ENCODE measurements around the gene CTDSPL. TPM values are rescaled to one million over a fixed set of nuclear protein-coding genes. Genes with fewer than 3 reads are reported as not detected.

CTDSPL gene
- total and polyA plus RNA-seq, 10 of the 15 experiments (the other 5 are each of a cell fraction or from before 2014, with no cell fraction given), result 0.05 to 0.51 (median 0.18) TPM; not detected in 6

DNA sequence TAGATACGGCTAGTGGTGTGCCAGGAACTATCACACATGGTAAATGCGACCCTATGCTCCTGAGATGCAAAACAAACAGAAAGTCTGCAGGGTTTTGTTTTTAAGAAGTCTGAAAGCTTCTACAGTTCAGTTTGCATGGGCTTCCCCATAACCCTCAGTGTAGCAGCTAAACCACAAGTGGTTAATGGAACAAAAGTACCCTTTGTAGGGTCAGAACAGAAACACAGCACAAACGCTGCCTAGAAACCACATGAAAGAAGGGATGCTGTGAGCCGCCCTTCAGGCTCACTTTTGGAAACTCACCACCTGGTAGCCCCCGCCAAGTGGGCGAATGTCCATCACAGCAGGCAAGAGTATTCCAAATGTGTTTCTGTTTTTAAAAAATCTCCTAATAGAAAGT, 46.2 kb downstream of the CTDSPL start (continued):
- TF ChIP-seq ZBTB4 (CRISPR knock-in tag; IDR thresholded peaks at IDR 0.05), result no peak
- TF ChIP-seq CEBPZ (IDR thresholded peaks at IDR 0.05; ENCODE audit: low read depth, low read length), result no peak
- TF ChIP-seq SRF (IDR thresholded peaks at IDR 0.05; ENCODE audit: low read depth in 2 of 2, low read length in 2 of 2), result no peak
- peak; percentile 82 for TF ChIP-seq MEF2A (IDR thresholded peaks at IDR 0.05; ENCODE audit: insufficient read depth, low read depth, low read length)
- peak; percentile 60; the same call in 1 of the 2 replicates for TF ChIP-seq CREB1 (IDR thresholded peaks at IDR 0.05; ENCODE audit: low read depth)
- TF ChIP-seq, protein P1, sequence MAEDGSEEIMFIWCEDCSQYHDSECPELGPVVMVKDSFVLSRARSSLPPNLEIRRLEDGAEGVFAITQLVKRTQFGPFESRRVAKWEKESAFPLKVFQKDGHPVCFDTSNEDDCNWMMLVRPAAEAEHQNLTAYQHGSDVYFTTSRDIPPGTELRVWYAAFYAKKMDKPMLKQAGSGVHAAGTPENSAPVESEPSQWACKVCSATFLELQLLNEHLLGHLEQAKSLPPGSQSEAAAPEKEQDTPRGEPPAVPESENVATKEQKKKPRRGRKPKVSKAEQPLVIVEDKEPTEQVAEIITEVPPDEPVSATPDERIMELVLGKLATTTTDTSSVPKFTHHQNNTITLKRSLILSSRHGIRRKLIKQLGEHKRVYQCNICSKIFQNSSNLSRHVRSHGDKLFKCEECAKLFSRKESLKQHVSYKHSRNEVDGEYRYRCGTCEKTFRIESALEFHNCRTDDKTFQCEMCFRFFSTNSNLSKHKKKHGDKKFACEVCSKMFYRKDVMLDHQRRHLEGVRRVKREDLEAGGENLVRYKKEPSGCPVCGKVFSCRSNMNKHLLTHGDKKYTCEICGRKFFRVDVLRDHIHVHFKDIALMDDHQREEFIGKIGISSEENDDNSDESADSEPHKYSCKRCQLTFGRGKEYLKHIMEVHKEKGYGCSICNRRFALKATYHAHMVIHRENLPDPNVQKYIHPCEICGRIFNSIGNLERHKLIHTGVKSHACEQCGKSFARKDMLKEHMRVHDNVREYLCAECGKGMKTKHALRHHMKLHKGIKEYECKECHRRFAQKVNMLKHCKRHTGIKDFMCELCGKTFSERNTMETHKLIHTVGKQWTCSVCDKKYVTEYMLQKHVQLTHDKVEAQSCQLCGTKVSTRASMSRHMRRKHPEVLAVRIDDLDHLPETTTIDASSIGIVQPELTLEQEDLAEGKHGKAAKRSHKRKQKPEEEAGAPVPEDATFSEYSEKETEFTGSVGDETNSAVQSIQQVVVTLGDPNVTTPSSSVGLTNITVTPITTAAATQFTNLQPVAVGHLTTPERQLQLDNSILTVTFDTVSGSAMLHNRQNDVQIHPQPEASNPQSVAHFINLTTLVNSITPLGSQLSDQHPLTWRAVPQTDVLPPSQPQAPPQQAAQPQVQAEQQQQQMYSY (CRISPR knock-in tag; IDR thresholded peaks at IDR 0.05), result no peak
- TF ChIP-seq FOXK2 (IDR thresholded peaks at IDR 0.05), result no peak
- TF ChIP-seq CHD1 (IDR thresholded peaks at IDR 0.05; ENCODE audit: low read depth, low read length), result no peak
- TF ChIP-seq CHD4 (IDR thresholded peaks at IDR 0.05), result no peak
- no peak for TF ChIP-seq SMAD1 (IDR thresholded peaks at IDR 0.05; ENCODE audit: low read depth, partially characterized antibody)
- TF ChIP-seq RELB (IDR thresholded peaks at IDR 0.05; ENCODE audit: low read depth), result peak; percentile 98
- TF ChIP-seq IRF5 (IDR thresholded peaks at IDR 0.05; ENCODE audit: borderline replicate concordance), result no peak
- TF ChIP-seq MYB (IDR thresholded peaks at IDR 0.05; ENCODE audit: borderline replicate concordance, low read depth, low read length), result peak; percentile 88; the same call in 1 of the 2 replicates
- peak; percentile 89 for TF ChIP-seq MTA3 (IDR thresholded peaks at IDR 0.05; ENCODE audit: borderline replicate concordance, low read length)
- no peak for TF ChIP-seq POLR2AphosphoS2 (IDR thresholded peaks at IDR 0.05; ENCODE audit: low read depth, low read length)
- TF ChIP-seq TCF12 (IDR thresholded peaks at IDR 0.05; ENCODE audit: low read depth, low read length), result peak; percentile 93

All from GM12878 (cell line).